Stimulated activated CD4-positive, alpha-beta T cell treated with anti-CD3 and anti-CD28 coated beads, Interleukin-1b, Interleukin-23, amount 100 ng/mL, for 4 hours (primary cell): Measurements from ENCODE around the gene PRR27.

Experiments used
- DNase-seq, 2 donors: peaks; one replicate each; pipeline ENCODE4 v3.0.0-alpha.2; 2020; ENCODE audit warnings: low read depth in 2 of 2

Gene PRR27

DNA sequence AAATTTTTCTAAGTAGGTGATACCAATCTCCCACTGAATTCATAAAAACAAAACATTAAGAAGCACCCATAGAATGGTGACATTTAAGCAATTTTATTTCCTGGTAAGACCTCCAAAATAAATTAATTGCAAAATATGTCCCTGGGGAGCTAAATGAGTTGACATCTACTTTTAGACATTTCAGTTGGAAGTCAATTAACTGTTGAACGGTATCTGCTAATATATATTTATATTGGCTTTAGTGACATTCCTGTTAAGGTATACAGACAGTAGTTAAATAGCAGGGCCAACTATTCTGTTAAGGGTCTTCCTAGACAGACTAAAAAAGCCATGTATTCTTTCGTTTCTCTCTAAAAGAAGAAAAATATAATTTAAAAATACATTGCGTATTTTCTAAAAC is at the start of gene PRR27:
Gene PRR27, plus strand, starts transcription at position 301 of the 400 bp plus-strand sequence. CDS start 139 bp downstream, outside the sequence.
- no peak for DNase-seq

DNA sequence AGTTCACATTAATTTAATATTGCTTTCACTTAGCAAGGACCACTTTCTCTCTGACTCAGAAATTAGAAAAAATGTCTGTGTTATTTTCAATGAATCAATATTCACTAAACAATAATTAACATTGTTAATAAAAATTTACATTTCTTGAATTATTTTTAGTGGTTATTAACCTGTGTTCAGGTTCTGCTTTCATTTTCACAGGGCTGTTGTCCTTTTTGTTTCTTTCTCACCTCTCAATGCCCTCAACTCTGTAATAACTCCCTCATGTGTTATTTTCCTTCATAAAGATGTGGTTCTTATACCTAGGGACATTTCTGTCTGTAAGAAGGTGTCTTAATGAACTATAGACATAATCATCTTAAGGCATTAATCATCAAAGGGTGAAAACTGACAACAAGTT is 43.1 kb upstream of the PRR27 start:
- no peak for DNase-seq

DNA sequence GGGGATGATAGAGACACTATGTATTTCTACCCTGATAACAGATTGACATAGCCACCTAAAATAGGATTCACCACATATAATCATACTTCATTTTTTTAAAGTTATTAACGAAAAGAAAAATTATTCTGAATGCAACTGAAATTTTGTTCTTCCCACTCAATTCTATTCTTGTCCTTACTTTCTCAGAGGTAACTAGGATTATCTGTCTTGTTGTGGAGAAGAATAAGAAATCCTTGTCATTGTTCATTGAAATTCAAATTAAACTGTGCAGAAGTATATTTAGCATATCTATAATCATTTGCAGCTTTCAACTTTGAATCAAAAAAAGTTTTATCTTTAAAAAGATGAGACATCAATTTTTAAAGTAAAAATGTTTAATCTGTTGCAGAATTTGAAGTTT is 40.4 kb upstream of the PRR27 start:
- no peak for DNase-seq

DNA sequence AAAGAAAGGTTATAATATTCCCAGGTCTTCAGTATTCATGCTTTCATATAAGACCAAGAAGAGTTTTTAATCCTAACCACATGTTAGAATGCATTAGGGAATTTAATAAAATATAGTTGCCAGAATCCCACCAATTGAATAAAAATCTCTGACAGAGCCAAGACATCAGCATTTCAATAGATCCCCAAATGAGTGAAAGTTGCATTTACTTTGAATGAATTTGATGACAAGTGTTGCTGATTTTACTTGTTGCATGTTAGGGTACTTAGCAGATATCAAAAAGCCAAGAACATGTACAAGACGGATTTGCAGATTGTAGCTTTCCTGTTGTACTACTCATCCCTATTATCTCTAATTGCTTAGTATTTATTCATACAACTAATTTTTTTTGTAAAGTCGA is 39.9 kb upstream of the PRR27 start:
- DNase-seq = no peak

DNA sequence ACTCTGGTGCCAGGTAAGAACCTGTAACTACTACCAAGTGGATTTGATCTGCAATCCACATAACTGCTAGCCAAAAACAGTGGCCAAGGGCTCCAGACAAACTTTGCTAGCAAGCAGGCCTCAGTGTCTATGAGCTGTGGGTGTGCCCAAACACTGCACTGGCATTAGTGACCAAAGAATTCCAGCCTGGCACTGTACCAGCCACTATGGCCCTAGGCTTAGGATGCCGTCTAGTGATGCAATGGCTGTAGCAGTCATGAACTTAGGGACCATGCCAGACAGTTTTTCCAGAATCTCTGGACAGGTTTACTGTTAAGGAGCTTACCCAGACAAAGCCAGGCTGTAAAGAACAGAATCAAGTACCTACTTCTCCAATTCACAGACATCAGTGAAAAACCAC is 33.7 kb upstream of the PRR27 start:
- DNase-seq = no peak

DNA sequence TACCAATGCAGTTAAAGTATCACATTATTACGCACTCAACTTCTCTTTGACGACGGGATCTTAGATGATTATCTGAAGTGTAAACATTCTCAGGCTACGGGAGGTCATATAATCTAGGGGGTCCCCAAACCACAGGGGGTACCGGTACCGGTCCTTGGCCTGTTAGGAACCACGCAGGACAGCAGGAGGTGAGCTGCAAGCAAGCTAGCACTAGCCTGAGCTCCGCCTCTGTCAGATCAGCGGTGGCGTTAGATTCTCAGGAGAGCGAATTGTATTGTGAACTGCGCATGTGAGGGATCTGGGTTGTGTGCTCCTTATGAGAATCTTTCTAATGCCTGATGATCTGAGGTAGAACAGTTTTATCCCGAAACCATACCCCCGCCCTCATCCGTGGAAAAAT is 20.6 kb upstream of the PRR27 start:
- no peak for DNase-seq

DNA sequence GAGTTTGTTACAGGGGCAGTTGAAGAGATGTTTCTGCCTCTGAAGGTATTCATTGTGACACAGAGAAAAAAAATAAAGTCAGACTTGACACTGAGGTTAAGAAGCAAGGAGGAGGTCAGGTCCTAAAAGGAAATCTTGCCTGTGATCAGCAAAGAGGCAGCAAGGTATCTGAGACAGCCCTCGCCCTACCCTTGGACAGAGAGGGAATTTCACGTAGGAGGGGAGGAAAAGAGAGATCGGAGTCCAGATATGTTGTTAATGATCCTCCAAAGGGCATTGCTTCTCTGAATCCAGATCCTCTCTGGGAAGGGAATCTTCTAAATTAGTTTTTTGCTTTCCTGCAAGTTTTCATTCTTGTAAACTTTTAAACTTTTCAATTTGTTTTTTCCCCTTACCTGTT is 15.3 kb upstream of the PRR27 start:
- DNase-seq = no peak

DNA sequence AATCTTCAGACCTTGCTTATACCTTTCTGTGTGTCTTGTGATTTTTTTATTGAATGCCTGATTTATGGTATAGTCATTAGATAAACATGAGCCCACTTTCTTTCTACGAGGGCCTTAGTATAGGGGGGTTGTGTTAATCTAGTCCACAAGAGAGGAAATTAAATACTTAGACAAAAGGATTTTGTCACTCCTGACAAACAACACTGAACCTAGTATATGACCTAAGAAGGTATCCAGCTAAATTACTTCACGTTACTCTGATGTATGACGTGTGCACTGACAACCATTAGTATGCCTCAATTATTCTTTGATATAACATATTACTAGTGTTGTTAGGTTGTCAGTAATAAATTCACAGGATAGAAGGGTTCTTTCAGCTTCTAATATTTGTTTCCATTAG is 2.8 kb upstream of the PRR27 start:
- DNase-seq = no peak

DNA sequence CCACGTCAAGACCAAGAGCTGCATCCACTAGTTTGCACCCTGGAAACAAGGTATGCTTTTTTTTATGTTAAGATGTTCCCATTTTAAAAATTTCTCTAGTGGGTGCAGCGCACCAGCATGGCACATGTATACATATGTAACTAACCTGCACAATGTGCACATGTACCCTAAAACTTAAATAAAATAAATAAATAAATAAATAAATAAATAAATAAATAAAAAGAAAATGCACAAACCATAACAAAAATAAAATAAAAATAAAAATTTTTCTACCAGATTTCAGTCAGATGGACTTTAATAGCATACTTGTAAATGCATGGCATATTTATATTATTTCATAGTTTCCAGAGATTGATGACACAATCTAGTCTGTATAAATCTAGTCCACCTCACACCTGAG is 1.9 kb upstream of the PRR27 start:
- no peak for DNase-seq

DNA sequence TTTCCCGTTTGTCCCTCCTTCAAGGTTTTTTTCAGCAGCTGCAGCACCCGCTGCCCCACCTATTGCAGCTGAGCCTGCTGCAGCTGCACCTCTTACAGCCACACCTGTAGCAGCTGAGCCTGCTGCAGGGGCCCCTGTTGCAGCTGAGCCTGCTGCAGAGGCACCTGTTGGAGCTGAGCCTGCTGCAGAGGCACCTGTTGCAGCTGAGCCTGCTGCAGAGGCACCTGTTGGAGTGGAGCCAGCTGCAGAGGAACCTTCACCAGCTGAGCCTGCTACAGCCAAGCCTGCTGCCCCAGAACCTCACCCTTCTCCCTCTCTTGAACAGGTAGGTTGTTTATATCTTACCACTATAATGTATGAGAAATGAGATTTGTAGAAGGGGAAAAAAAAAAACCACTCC is 4.5 kb downstream of the PRR27 start:
- DNase-seq = no peak

DNA sequence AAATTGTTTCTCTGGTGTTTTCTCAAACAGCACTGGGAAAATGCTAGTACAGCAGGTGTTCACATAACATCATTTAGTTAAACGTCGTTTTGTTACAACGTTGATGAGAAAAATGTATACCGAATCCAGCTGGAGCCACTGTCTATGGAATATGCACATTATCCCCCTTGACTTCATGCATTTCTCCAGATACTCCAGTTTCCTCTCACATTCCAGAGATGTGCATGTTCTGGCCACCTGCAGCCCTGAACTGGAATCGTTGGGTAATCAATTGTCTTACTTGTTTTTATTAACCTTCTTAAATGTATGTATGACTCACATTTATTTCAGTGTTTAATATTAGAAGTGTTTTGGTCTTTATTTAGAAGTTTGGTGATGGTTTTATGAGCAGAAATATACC is 23.1 kb downstream of the PRR27 start:
- no peak for DNase-seq

DNA sequence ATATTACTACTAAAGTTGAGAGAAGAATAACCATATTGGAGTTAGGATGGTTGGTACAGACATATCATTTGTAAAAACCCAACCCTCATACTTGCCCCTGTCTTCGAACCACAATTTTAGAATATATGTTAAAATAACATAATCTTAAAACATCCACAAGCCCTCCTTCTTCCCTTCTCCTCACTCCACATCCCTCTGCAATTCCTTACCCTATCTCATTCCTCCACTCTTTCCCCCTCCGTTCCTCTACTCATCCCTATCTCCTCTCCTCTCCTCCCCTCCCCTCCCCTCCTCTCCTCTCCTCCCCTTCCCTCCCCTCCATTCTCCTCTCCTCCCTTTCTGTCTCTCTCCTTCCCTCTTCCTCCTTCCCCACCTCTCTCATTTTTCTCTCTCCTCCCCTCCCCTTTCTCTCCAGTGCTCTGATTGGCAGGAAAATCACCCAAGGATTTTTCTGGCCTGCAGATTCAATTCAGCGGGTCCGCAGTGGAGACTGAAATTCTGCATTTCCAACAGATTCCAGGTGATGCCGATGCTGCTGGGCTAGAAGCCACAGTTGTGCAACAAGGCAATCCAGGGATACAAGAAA is 24.1 kb downstream of the PRR27 start:
- no peak for DNase-seq

DNA sequence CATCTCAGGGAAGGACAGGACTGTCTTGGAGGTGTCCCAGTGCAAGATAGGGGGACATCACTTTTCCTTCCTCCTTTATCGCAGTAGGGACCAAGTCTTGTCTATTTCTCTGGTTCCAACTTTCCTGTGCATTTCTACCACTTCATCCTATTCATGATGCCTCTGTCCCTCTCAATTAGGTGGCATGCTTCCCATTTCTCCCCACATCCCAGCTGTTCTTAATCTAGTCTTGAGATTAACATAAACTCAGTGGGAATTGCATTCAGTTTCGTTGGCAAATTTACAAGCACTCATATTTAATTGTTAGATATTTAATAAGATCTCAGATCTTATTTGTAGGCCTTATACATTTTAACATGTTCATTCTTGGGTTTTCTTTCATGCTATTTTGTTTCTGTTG is 25.8 kb downstream of the PRR27 start:
- no peak for DNase-seq

DNA sequence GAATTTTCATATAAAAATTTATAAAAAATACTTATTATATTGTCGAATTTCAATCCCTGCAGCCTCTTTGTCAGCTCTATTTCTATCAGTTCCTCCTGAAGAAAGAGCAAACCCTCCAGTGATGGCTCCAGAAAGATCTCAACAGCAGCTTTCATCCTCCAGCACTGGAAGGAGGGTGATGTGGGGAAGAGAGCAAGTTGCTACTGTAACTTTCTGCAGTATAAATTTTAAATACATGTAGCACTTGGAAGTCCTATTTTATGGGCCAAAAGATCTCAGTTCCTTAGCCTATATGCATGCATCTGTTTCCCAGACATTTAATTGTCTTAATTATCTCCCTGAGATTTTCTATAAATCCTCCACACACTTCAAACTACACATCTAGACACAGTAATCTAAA is 27.8 kb downstream of the PRR27 start:
- no peak for DNase-seq

DNA sequence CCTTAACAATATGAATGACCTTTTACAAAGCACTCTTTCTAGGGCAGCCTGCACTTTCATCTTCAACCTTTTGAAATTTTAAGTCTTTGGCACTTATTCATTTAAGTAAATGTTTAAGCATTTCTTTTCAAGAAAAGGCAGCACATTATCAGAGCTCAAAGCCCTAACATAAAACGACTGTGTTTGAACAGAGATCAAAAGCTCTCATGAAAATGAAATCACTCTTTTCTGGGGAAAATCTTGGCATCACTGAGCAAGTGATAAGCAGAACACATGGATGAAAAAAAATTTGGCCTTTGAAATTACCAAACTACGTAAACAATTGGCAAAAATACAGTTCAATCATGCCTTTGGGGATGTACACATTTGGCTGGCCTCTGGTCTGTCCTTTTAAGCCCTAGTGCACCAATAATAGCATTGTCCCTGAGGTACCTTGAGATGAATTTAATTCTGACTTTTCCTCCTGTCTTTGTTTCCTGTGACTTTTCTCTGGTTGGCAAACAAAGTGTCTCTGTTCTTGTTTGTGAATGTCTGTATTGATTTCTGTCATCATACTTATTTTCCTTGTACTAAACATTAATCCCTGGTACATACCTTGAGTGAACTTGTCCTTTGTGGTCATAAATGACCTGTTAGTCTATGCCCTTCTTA is 28.6 kb downstream of the PRR27 start:
- DNase-seq = no peak

DNA sequence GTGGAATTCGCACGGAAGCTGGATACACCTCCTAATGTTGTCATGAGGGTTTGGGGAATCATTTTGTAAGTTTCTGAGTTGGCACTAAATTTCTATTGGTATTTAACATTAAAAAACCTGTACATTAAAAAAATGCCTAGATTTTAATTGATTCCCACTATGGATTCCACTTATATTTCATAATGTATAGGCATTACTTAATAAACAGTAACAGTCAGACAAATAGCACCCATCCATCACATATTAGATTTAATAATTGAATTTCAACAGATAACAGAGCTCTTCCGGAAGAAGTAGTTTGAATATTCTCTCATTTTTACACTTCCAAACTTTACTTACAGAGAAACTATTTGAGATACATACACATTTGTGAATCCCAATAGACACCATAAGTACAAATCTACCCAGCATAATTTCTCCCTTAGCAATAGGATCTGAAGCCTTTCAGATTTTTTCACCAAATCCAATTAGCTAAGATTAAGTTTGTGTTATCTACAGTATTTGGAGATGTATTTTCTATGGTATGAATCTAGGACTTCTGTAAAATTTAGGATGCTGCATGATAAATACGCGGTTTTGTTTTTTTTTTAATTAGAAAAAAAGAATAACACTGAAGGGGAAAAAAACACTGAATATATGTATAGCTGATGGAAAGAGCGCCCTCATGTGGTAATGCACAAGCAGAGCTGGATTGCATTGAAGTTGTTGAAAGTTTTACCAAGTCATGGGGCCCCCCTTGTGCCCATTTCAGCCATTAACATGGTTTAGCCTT is 29.3 kb downstream of the PRR27 start:
- DNase-seq = no peak

DNA sequence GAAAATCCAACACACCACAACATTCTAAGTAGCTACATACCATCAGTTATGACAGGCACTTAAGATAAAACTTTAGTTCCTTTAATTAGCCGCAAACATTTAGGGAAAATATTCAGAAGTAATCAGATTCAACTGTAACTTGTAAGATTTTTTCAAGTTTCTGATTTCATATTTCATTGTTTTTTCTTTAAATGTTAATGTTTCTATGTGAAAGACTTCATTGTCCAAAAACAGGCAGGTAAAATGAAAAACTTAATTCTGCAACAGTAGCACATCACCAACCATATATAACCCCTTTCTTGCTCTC is 29.9 kb downstream of the PRR27 start:
- DNase-seq = no peak

DNA sequence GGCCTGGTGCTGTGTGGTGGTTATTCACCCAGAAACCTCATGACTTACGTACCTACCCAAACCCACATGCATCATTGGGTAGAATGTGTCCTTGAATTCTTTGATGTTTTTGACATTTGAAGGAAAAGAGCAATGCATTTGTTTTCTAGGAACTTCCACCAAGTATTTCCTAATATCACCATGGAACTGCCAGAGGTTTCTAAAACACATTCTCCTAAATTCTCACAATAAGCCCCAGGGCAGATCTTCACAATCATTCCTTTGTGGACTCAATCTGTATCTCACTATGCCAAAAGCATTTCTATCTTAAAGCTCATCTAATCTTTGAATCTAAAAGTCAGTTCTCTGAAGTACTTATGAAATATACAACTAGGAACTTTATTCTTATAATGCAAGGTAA is 33.2 kb downstream of the PRR27 start:
- no peak for DNase-seq

DNA sequence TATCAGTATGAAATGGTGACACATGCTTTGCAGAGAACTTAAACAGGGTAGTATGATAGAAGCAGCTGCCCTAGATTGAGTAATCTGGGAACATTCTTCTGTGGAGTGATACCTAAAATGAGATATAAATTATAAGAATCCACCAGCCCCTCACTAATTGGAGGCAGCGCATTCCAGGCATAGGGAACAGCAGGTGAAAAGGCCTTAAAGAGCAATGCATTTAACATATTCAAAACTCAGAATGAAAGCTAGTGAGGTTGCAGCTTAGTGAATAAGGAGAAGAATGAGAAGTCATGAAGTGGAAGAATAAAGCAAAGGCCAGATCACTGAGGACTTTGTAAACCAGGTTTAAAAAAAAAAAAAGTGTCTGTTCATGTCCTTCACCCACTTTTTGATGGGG is 36.5 kb downstream of the PRR27 start:
- DNase-seq = no peak

DNA sequence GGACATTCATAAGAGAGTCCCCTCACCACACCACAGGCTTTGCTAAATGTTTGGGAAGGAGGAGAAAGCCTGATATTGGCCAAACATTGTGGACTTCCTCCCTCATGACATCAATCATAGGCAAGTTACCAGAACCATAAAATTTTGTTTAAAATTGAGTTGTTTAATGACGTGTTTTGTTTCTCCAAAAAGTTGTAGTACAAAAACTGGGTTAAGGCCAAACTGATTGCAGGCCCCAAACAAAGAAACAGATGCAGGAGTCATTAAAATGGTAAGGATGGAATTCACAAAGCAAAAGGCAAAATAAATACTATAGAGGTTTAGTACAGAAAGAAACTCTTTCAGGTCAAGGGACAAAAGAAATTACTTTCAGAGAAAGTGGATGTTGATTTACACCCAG is 37.6 kb downstream of the PRR27 start:
- DNase-seq = no peak

DNA sequence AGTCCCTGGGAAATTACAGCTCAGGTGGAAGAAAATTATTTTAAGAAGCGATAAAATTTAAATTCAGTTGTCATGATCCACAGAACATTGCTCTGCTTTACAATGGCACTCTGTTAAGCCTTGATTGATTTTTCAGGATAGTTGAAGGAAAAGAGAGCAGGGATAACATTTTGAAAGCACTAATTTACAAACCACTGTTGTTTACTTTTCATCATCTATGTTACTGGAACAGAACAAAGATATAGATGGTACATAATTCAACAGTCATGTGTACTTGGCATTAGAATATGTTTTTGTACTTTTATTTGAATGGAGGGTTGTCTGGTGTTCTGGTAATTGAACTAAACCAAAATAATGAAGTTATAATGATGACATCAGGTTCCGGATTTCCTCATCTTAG is 38.9 kb downstream of the PRR27 start:
- no peak for DNase-seq

DNA sequence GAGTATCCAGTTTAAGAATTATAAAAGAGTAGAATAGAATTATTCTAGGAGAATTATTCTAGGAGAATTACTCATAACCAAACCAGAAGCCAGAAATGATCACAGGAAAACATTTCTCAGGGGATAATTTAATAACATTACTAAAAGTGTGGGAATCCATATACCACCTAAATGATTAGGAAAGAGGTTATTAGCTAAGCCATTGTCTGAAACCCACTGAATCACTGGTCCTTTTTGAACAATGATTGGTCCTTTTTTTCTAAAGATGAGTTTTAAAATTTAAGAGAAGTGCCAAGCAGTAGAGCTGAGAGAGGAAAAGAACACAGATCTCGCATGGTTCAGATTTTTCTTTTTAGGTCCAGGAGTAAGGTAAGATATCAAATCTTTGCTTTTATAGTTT is 41.4 kb downstream of the PRR27 start, which contains the start of gene ODAM:
Gene ODAM, plus strand, starts transcription at position 301 of the 400 bp plus-strand sequence. CDS start 819 bp downstream, outside the sequence.
- no peak for DNase-seq

DNA sequence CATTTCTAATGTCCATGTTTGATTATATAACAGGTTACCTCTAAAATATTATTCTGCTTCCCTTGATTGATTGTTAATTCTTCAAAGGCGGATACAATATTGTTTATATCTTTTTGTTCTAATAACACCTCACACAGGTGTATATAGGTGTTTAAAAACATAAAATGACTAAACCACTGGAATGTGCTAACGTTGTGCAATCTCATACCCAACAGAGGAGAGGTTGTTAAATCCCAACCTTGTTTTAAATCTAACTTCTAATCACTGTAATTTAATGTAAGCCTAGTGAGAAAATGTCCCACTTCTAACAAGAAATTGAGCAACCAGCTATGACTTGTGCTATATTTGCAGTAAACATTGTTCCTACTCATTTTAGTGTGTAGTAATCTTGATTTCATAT is 42.8 kb downstream of the PRR27 start:
- DNase-seq = no peak
